GM10266 (cell line): ENCODE measurements around the gene RORC.

Source experiments
- DNase-seq: peaks from one replicate; pipeline ENCODE4 v3.0.0; 2012; ENCODE audit errors: extremely low spot score
- CTCF ChIP-seq: IDR thresholded peaks from 2 replicates; pipeline ENCODE4 v1.5.1; 2012; ENCODE audit warnings: mild to moderate bottlenecking, low read depth; ENCODE audit not compliant: control insufficient read depth, insufficient read depth; ENCODE audit errors: missing control alignments

Gene RORC

GRCh38 chr1:151825751-151826660 lies 5.6 kb downstream of the RORC start:
- TF ChIP-seq CTCF: no peak
- DNase-seq: no peak

GRCh38 chr1:151825204-151825603 lies 6.4 kb downstream of the RORC start:
- DNase-seq: no peak
- TF ChIP-seq CTCF: no peak

GRCh38 chr1:151823175-151823574 lies 8.4 kb downstream of the RORC start:
- no peak for TF ChIP-seq CTCF

GRCh38 chr1:151822404-151822803 lies 9.2 kb downstream of the RORC start:
- TF ChIP-seq CTCF: no peak
- no peak for DNase-seq

More at GRCh38 chr1:151823175-151823574, 8.4 kb downstream of the RORC start:
- DNase-seq: no peak

GRCh38 chr1:151820940-151821339 lies 10.7 kb downstream of the RORC start:
- TF ChIP-seq CTCF: no peak
- no peak for DNase-seq

- no peak for TF ChIP-seq CTCF
- no peak for DNase-seq
These were observed 11.5 kb downstream of the RORC start for GRCh38 chr1:151819976-151820623.

GRCh38 chr1:151819227-151819835 lies 12.3 kb downstream of the RORC start:
- DNase-seq: no peak
- no peak for TF ChIP-seq CTCF
